GM10248 (cell line): ENCODE results near the gene PRRC2A.
A peak's percentile ranks its signal among the peaks of the same experiment; 100 is the strongest.

ENCODE experiments used
- CTCF ChIA-PET: fragments of 300-600 bp; sonication (Branson Sonifier 250); formaldehyde crosslinking; extraction: SDS; loops from one replicate; lab custom pipeline; 2021; ENCODE audit warnings: antibody characterized with exemption; lab: Yijun Ruan, JAX
- POLR2A ChIA-PET: fragments of 350-650 bp; sonication (Branson Sonifier 250); formaldehyde crosslinking; extraction: SDS; loops from one replicate; lab custom pipeline; 2020; ENCODE audit warnings: antibody characterized with exemption; lab: Yijun Ruan, JAX
- DNase-seq: peaks from one replicate; pipeline ENCODE4 v3.0.0; 2012; ENCODE audit errors: extremely low spot score
- TF ChIP-seq, protein P1 (sequence below): IDR thresholded peaks from 2 replicates; pipeline ENCODE4 v1.5.1; 2012; ENCODE audit warnings: mild to moderate bottlenecking, low read depth; ENCODE audit errors: extremely low read depth, missing control alignments, control extremely low read depth

Gene PRRC2A

DNA sequence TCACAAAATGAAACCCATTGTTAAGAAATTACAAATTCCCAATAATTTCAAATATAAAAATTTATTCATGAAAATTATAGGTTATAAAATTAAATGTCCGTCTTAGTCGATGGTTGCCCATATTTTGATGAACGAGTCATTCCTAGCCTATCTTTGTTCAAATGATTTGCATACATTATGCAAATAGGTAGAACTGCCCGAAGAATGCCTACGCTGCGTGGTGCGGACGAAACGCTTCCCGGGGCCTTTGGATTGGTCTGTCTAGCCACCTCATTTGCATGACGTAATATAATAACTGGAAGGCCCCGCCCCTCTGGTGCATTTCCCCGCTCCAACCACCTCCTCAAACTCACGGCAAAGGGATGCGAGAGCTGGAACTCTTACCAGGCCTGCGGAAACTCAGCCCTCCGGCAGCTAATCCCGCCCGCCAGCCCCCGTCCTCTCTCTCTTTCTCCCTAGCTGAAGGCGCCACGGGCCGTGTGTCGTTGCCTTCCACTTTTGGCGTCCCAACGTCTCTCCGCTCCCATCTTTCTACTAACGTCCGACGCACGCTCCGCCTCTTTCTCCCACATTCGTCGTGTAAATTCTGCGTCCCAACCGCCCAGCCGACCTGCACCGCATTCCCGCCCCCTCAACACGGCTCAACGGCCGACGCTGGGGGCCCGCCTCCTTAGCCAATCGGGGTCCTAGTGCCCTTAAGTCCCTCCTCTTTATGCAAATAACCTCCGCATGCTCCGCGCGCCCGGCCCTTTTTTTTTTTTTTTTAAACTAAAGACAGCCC lies 520 bp upstream of the PRRC2A start:
- TF ChIP-seq, protein P1, sequence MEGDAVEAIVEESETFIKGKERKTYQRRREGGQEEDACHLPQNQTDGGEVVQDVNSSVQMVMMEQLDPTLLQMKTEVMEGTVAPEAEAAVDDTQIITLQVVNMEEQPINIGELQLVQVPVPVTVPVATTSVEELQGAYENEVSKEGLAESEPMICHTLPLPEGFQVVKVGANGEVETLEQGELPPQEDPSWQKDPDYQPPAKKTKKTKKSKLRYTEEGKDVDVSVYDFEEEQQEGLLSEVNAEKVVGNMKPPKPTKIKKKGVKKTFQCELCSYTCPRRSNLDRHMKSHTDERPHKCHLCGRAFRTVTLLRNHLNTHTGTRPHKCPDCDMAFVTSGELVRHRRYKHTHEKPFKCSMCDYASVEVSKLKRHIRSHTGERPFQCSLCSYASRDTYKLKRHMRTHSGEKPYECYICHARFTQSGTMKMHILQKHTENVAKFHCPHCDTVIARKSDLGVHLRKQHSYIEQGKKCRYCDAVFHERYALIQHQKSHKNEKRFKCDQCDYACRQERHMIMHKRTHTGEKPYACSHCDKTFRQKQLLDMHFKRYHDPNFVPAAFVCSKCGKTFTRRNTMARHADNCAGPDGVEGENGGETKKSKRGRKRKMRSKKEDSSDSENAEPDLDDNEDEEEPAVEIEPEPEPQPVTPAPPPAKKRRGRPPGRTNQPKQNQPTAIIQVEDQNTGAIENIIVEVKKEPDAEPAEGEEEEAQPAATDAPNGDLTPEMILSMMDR: no peak
- POLR2A ChIA-PET: interaction anchor here (0.6 to 2.1 kb wide), 4 partner anchors 14 to 45 kb away, joined by 3 to 6 read pairs (median 4); partner anchors contain the start of genes BAG6 and TNF
- DNase-seq: peak; percentile 86
- CTCF ChIA-PET: no interaction called here

GRCh38 chr6:31621320-31621939 lies 915 bp downstream of the PRRC2A start:
- TF ChIP-seq, protein P1: no peak
- ChIA-PET CTCF (interaction anchor here (1.1 to 2.4 kb wide), 5 partner anchors 13 to 75 kb away, joined by 3 to 8 read pairs (median 6); partner anchors contain the start of gene ATP6V1G2), POLR2A (interaction anchor here (0.7 to 2.1 kb wide), 3 partner anchors 13 to 46 kb away, joined by 4 to 6 read pairs (median 5); partner anchors contain the start of gene TNF)
- no peak for DNase-seq

GRCh38 chr6:31621991-31622390 lies 1.5 kb downstream of the PRRC2A start:
- CTCF ChIA-PET: interaction anchor here (0.8 to 2.4 kb wide), 6 partner anchors 12 to 76 kb away, joined by 3 to 8 read pairs (median 5); partner anchors contain the start of gene ATP6V1G2
- POLR2A ChIA-PET: interaction anchor here (0.7 to 1.2 kb wide), 2 partner anchors 18 to 31 kb away, joined by 5 to 6 read pairs; partner anchors contain the start of gene BAG6

DNA sequence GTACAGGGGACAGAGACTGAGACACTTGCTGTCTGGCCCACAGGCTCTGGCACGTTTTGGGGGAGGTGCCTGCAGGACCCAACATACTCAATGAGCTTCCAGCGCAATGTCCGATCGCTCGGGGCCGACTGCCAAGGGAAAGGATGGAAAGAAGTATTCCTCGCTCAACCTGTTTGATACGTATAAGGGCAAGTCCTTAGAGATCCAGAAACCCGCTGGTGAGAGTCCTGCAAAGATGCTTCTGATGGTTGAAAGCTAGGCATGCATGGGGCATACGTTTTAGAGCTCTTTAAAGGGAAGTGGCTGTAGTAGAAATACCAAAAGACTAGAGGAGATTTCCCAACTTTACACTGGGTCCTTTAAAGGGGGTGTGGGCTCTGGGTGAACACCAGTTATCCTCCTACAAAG lies 2.2 kb downstream of the PRRC2A start:
- ChIA-PET POLR2A (interaction anchor here (0.6 to 1.2 kb wide), 2 partner anchors 30 to 860 kb away, joined by 3 to 6 read pairs; partner anchors contain the start of gene BAG6), CTCF (interaction anchor here (0.8 to 2.4 kb wide), 9 partner anchors 12 to 76 kb away, joined by 3 to 8 read pairs (median 3); partner anchors contain the start of genes ATP6V1G2 and LST1)
- TF ChIP-seq, protein P1: no peak
- no peak for DNase-seq

More at GRCh38 chr6:31621991-31622390, 1.5 kb downstream of the PRRC2A start:
- no peak for DNase-seq
- TF ChIP-seq, protein P1: no peak

- CTCF ChIA-PET: no interaction called here
- TF ChIP-seq, protein P1: no peak
- POLR2A ChIA-PET: interaction anchor here (0.6 to 1.5 kb wide), 2 partner anchors 96 to 204 kb away, joined by 3 to 6 read pairs; partner anchors contain the start of gene HSPA1B
- no peak for DNase-seq
Measured at GRCh38 chr6:31624070-31624469, 3.6 kb downstream of the PRRC2A start.

DNA sequence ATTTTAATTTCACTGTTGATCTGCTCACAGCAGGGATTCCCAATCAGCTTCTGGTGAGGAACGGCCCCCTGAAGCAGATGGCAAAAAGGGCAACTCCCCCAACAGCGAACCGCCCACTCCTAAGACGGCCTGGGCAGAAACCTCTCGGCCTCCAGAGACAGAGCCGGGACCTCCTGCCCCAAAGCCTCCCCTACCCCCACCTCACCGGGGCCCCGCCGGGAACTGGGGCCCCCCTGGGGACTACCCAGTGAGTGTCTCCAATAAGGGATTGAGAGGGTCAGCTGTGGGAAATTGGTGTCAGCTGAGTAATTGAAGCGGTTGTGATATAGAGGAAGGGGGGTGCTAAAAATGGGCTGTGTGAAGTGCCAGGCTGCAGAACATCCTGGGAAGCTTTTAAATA lies 6.4 kb downstream of the PRRC2A start:
- TF ChIP-seq, protein P1: no peak
- no peak for DNase-seq
- ChIA-PET POLR2A (interaction anchor here (0.6 to 1.1 kb wide), 3 partner anchors 12 to 201 kb away, joined by 3 to 6 read pairs (median 3); partner anchors contain the start of gene HSPA1B), CTCF (interaction anchor here (1.0 to 1.7 kb wide), 7 partner anchors 9 to 75 kb away, joined by 3 to 8 read pairs (median 3); no protein-coding TSS in a partner anchor)
